HCT116 (cell line): Measurements from ENCODE around the gene WDR31. TPM values are rescaled to one million over a fixed set of nuclear protein-coding genes. Genes with fewer than 3 reads are reported as not detected.

Experiments
- ATAC-seq: fragments of 200-7000 bp; cut with Tn5 transposase; 2 replicates; pipeline ENCODE4 v1.9.1; 2020; ENCODE audit warnings: mild to moderate bottlenecking, moderate library complexity
- BruUV-seq: library from RNA; stranded (reverse); fragments of 400-500 nt; replicated peaks from 2 replicates; lab custom pipeline; 2021; lab: Mats Ljungman, UMichigan
- CTCF ChIA-PET: fragments of 300-600 bp; sonication (Branson Sonifier 250); formaldehyde crosslinking; loops from one replicate; lab custom pipeline; 2021; ENCODE audit warnings: antibody characterized with exemption; lab: Charles Lee
- POLR2A ChIA-PET: fragments of 300-600, 350-600 bp; sonication (Branson Sonifier 250); formaldehyde crosslinking; loops from one replicate; lab custom pipeline; 2021; ENCODE audit warnings: antibody characterized with exemption; lab: Charles Lee
- RAD21 ChIA-PET, 2 experiments: fragments of 300-600 bp; sonication (Branson Sonifier 250); formaldehyde crosslinking; loops; one replicate each; lab custom pipeline; 2023; ENCODE audit warnings: low total read pairs in 2 of 2; ENCODE audit not compliant: uncharacterized antibody in 2 of 2, unreplicated experiment in 2 of 2, low non-redundant PET in 1 of 2; lab: Charles Lee
- DNase-seq: peaks from one replicate; pipeline ENCODE4 v3.0.0-alpha.2; 2010; ENCODE audit warnings: low read depth, low spot score
- H2AFZ ChIP-seq: fragments of 200-600 bp; shearing (Covaris generic), sonication (generic); 2 replicates; pipeline ENCODE4 v1.6.1; 2017; ENCODE audit warnings: low read depth, mixed run types, mixed read lengths, antibody characterized with exemption, low read length; ENCODE audit not compliant: poor library complexity, severe bottlenecking
- H3K27ac ChIP-seq: 2 replicates; pipeline ENCODE4 v1.5.1; 2012; ENCODE audit warnings: low read depth, low read length
- H3K27me3 ChIP-seq: fragments of 200-600 bp; sonication (generic); 2 replicates; pipeline ENCODE4 v1.6.1; 2016; ENCODE audit warnings: mixed run types, low read length, mixed read lengths; ENCODE audit not compliant: insufficient read depth
- H3K36me3 ChIP-seq, 2 experiments: fragments of 200-500 bp in 1 of 2; fragments of 200-600 bp in 1 of 2; sonication (Bioruptor generic) in 1 of 2; sonication (generic) in 1 of 2; 2 replicates each; pipeline versions ENCODE4 v1.5.1 to v1.6.1; 2014 to 2016; ENCODE audit warnings: low read length in 2 of 2, inconsistent platforms in 1 of 2, mixed read lengths in 1 of 2, mixed run types in 1 of 2; ENCODE audit not compliant: insufficient read depth in 2 of 2, control insufficient read depth in 1 of 2
- H3K4me1 ChIP-seq, 2 experiments: fragments of 200-600 bp in 1 of 2; sonication (generic) in 1 of 2; 2 replicates each; pipeline versions ENCODE4 v1.5.1 to v1.6.1; 2012 to 2017; ENCODE audit warnings: low read length in 2 of 2, inconsistent platforms in 1 of 2, mild to moderate bottlenecking in 1 of 2, mixed read lengths in 1 of 2, mixed run types in 1 of 2, moderate library complexity in 1 of 2; ENCODE audit not compliant: insufficient read depth in 2 of 2, control insufficient read depth in 1 of 2
- H3K4me2 ChIP-seq: fragments of 200-600 bp; sonication (generic); 2 replicates; pipeline ENCODE4 v1.6.1; 2017; ENCODE audit warnings: mixed run types, low read length, mixed read lengths
- H3K4me3 ChIP-seq, 2 experiments: fragments of 200-600 bp in 1 of 2; sonication (generic) in 1 of 2; replicated peaks in 1 of 2; 2 replicates each; pipeline ENCODE4 v1.5.1; 2011 to 2016; ENCODE audit warnings: low read length in 2 of 2, control low read depth in 1 of 2, low read depth in 1 of 2, mild to moderate bottlenecking in 1 of 2, mixed read lengths in 1 of 2, mixed run types in 1 of 2
- H3K79me2 ChIP-seq: fragments of 200-600 bp; sonication (generic); 2 replicates; pipeline ENCODE4 v1.6.1; 2017; ENCODE audit warnings: mild to moderate bottlenecking, mixed run types, low read length, moderate library complexity, mixed read lengths; ENCODE audit not compliant: insufficient read depth
- H3K9ac ChIP-seq: fragments of 200-600 bp; sonication (generic); 2 replicates; pipeline ENCODE4 v1.6.1; 2016; ENCODE audit warnings: low read length, mixed read lengths
- H3K9me2 ChIP-seq: fragments of 200-600 bp; sonication (generic), shearing (Covaris generic); 2 replicates; pipeline ENCODE4 v1.6.1; 2017; ENCODE audit warnings: mixed run types, mild to moderate bottlenecking, moderate library complexity; ENCODE audit not compliant: insufficient read depth
- H3K9me3 ChIP-seq, 2 experiments: fragments of 200-500 bp in 1 of 2; fragments of 200-600 bp in 1 of 2; sonication (Bioruptor generic) in 1 of 2; sonication (generic) in 1 of 2; 2 replicates each; pipeline ENCODE4 v1.6.1; 2014 to 2017; ENCODE audit warnings: low read length in 2 of 2, mixed read lengths in 2 of 2, inconsistent platforms in 1 of 2, low read depth in 1 of 2, mild to moderate bottlenecking in 1 of 2, mixed run types in 1 of 2, moderate library complexity in 1 of 2; ENCODE audit not compliant: control insufficient read depth in 1 of 2, insufficient read depth in 1 of 2
- H4K20me1 ChIP-seq: fragments of 200-600 bp; sonication (generic), shearing (Covaris generic); 2 replicates; pipeline ENCODE4 v1.6.1; 2017; ENCODE audit warnings: mixed run types, mild to moderate bottlenecking, moderate library complexity; ENCODE audit not compliant: insufficient read depth
- POLR2A ChIP-seq: IDR thresholded peaks from 2 replicates; pipeline ENCODE4 v1.7.0; 2011; ENCODE audit warnings: borderline replicate concordance; ENCODE audit not compliant: insufficient read depth, insufficient read length; ENCODE audit errors: extremely low read depth
- POLR2AphosphoS5 ChIP-seq: IDR thresholded peaks from 2 replicates; pipeline ENCODE4 v1.6.1; 2011; ENCODE audit warnings: mild to moderate bottlenecking, low read depth, low read length, moderate library complexity
- SP1 ChIP-seq: IDR thresholded peaks from 2 replicates; pipeline ENCODE4 v1.6.1; 2012; ENCODE audit warnings: low read depth
- SRF ChIP-seq: IDR thresholded peaks from 2 replicates; pipeline ENCODE4 v1.6.1; 2012; ENCODE audit warnings: low read depth
- YY1 ChIP-seq: IDR thresholded peaks from 2 replicates; pipeline ENCODE4 v1.6.1; 2011; ENCODE audit warnings: low read length, low read depth, moderate library complexity, mild to moderate bottlenecking; ENCODE audit not compliant: insufficient replicate concordance; ENCODE audit errors: extremely low read depth
- ZFX ChIP-seq: fragments of 450-650 bp; IDR thresholded peaks from 2 replicates; pipeline ENCODE4 v1.6.1; 2017
- intact Hi-C: fragments of 100-400 bp; cut with micrococcal nuclease; formaldehyde crosslinking; loops from 2 replicates; pipeline ENCODE4 v1.10.0; 2022
- total RNA-seq: library from RNA; stranded (reverse); gene quantifications from one replicate; pipeline ENCODE4 v1.2.1, GENCODE V29; 2021; ENCODE audit not compliant: unreplicated experiment
- TF ChIP-seq, protein P1 (sequence below): IDR thresholded peaks from 2 replicates; pipeline ENCODE4 v1.6.1; 2012
- TF ChIP-seq, protein P2 (sequence below): IDR thresholded peaks from 2 replicates; pipeline ENCODE4 v1.6.1; 2011; ENCODE audit warnings: mild to moderate bottlenecking, low read length, moderate library complexity; ENCODE audit not compliant: insufficient replicate concordance; ENCODE audit errors: extremely low read depth
- TF ChIP-seq, protein P3 (sequence below): IDR thresholded peaks from 2 replicates; pipeline ENCODE4 v1.6.1; 2012; ENCODE audit warnings: low read depth

Gene WDR31
- total RNA-seq, 1 experiment from 2014 or later = 5.9 TPM

DNA sequence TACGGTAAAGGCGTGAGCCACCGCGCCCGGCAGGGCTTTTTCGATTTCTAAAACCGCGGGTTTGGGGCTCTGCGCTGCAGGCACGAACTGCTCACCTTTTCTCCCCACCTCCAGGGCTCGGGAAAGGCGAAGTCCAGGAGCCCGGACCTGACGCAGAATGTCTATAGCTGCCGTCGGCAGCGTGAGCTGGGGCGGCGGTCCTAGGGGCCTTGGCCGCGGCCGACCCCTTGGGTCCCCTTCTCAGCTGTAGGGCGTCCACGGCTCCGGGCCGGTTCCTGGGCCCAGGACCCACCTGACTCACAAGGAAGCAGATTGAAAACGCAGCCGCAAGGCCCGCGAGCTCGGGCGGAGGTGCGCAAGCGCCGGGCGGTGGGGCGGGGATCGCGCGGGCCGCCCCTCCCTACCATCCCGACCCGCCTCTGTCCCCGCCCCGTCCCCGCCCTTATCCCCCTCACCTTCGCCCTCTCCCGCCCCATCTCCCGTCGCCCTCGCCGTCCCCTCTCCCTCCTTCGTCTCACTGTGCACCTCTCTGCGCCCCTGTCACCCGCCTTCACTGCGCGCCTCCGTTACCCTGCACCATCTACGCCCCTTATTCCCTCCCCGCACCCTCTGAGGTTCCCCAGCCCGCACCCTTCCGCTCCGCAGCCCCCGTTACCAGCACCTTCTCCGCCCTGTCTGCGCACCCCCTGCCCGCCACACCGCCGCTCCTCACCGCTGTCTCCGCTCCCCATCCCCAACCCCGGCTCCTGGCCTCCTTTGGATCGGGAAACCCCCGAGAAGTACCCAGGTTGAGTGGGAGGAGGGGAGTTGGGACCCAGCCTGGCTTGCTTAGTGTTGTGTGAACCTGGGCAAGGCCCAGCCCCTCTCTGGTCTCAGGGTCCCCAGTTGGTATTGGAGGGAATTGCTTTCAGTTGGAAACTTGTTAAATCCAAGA is 36.8 kb upstream of the WDR31 start, which contains the start of gene HDHD3:
TSS of gene HDHD3 (minus strand) at position 353 of the 934 bp plus-strand sequence. CDS start 2,632 bp downstream, outside the sequence.
- H2AFZ ChIP-seq = peak within 1 kb of the TSS; percentile 94
- peak within 1 kb of the TSS; percentile 84 for H3K27ac ChIP-seq
- peaks cover 19 to 30% of the 10 kb centered on the region in 2 experiments for H3K4me1 ChIP-seq
- H3K79me2 ChIP-seq = peaks cover 14% of the 10 kb centered on the region
- TF ChIP-seq SRF (no peak), ZFX (peak; percentile 75; the same call in 1 of the 2 replicates), POLR2AphosphoS5 (peak; percentile 98), YY1 (peak; percentile 11), POLR2A (peak; percentile 49), SP1 (no peak)
- TF ChIP-seq, protein P1, sequence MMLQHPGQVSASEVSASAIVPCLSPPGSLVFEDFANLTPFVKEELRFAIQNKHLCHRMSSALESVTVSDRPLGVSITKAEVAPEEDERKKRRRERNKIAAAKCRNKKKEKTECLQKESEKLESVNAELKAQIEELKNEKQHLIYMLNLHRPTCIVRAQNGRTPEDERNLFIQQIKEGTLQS = no peak
- TF ChIP-seq, protein P2, sequence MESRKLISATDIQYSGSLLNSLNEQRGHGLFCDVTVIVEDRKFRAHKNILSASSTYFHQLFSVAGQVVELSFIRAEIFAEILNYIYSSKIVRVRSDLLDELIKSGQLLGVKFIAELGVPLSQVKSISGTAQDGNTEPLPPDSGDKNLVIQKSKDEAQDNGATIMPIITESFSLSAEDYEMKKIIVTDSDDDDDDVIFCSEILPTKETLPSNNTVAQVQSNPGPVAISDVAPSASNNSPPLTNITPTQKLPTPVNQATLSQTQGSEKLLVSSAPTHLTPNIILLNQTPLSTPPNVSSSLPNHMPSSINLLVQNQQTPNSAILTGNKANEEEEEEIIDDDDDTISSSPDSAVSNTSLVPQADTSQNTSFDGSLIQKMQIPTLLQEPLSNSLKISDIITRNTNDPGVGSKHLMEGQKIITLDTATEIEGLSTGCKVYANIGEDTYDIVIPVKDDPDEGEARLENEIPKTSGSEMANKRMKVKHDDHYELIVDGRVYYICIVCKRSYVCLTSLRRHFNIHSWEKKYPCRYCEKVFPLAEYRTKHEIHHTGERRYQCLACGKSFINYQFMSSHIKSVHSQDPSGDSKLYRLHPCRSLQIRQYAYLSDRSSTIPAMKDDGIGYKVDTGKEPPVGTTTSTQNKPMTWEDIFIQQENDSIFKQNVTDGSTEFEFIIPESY = no peak
- TF ChIP-seq, protein P3, sequence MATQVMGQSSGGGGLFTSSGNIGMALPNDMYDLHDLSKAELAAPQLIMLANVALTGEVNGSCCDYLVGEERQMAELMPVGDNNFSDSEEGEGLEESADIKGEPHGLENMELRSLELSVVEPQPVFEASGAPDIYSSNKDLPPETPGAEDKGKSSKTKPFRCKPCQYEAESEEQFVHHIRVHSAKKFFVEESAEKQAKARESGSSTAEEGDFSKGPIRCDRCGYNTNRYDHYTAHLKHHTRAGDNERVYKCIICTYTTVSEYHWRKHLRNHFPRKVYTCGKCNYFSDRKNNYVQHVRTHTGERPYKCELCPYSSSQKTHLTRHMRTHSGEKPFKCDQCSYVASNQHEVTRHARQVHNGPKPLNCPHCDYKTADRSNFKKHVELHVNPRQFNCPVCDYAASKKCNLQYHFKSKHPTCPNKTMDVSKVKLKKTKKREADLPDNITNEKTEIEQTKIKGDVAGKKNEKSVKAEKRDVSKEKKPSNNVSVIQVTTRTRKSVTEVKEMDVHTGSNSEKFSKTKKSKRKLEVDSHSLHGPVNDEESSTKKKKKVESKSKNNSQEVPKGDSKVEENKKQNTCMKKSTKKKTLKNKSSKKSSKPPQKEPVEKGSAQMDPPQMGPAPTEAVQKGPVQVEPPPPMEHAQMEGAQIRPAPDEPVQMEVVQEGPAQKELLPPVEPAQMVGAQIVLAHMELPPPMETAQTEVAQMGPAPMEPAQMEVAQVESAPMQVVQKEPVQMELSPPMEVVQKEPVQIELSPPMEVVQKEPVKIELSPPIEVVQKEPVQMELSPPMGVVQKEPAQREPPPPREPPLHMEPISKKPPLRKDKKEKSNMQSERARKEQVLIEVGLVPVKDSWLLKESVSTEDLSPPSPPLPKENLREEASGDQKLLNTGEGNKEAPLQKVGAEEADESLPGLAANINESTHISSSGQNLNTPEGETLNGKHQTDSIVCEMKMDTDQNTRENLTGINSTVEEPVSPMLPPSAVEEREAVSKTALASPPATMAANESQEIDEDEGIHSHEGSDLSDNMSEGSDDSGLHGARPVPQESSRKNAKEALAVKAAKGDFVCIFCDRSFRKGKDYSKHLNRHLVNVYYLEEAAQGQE = no peak
- H3K9me2 ChIP-seq = no peaks in the 10 kb centered on the region
- ChIA-PET RAD21 (interaction anchor here (0.6 to 0.7 kb wide), 3 partner anchors 27 to 510 kb away, joined by 3 to 4 read pairs (median 3); partner anchors contain the start of genes C9orf43 (in 1 of the 2) and POLE3 (in 1 of the 2)), POLR2A (interaction anchor here (0.6 to 1.4 kb wide), 6 partner anchors 13 to 186 kb away, joined by 3 to 6 read pairs (median 4); partner anchors contain the start of genes CDC26 and PRPF4), CTCF (interaction anchor here (1.2 kb wide), 1 partner anchor 281 kb away, joined by 3 read pairs; no protein-coding TSS in a partner anchor)
- peak; percentile 48 for DNase-seq
- H3K4me2 ChIP-seq = peak within 1 kb of the TSS; percentile 89
- H4K20me1 ChIP-seq = no peaks in the 10 kb centered on the region
- H3K4me3 ChIP-seq = peak within 1 kb of the TSS; percentile 93 to 95
- no peaks in the 10 kb centered on the region for H3K27me3 ChIP-seq
- peak within 1 kb of the TSS; percentile 88 for H3K9ac ChIP-seq
- peak; percentile 88 for ATAC-seq
- H3K36me3 ChIP-seq = peaks cover 6 to 7% of the 10 kb centered on the region in 2 experiments; a peak in 2 of 4 replicates
- BruUV-seq = no TSS peak
- intact Hi-C loops = no loop called here
- no peaks in the 10 kb centered on the region for H3K9me3 ChIP-seq
